NCI-H82 treated with DMSO at 0.1 percent for 48 hours (cell line): ENCODE results near the gene MKRN2OS.

ENCODE experiments used
- DNase-seq: peaks from one replicate; lab custom pipeline; 2025; ENCODE audit not compliant: unreplicated experiment; lab: John Stamatoyannopoulos, UW

The MKRN2OS gene

GRCh38 chr3:12515631-12516030 is 29.7 kb downstream of the MKRN2OS start:
- no peak for DNase-seq

DNA sequence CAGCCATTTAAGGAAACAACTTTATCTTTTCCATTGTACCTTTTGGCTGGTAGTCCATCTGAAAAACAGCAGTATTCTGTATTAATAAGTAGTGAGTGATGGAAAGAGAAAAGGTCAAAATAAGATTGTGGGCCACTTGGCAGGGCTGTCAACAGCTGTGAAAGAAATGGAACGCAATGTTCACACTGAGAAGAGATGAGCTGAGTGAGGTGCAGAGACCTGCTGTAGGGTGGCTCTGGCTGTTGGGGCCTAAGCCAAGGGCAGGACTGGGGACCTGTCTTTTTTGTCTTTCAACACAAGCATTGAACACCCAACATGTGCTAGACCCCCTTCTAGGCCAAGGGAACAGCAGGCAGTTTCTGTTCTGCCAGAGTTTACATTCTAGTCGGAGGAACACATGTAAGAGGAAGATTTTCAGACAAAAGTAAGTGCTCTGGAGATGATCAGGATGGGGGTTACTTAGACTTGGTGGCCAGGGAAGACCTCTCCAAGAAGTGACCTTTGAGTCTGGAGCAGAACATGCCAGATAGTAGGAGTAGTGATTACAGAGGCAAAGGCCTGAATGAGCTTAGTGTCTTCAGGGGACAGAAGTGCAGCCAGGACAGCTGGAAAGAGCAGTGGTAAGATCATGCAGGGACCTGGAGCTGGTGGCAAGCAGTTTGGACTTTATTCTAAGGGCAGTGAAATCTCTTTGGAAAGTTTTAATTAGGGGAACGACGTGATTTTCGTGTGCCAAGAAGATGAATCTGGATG is 31.4 kb downstream of the MKRN2OS start:
- DNase-seq: no peak

DNA sequence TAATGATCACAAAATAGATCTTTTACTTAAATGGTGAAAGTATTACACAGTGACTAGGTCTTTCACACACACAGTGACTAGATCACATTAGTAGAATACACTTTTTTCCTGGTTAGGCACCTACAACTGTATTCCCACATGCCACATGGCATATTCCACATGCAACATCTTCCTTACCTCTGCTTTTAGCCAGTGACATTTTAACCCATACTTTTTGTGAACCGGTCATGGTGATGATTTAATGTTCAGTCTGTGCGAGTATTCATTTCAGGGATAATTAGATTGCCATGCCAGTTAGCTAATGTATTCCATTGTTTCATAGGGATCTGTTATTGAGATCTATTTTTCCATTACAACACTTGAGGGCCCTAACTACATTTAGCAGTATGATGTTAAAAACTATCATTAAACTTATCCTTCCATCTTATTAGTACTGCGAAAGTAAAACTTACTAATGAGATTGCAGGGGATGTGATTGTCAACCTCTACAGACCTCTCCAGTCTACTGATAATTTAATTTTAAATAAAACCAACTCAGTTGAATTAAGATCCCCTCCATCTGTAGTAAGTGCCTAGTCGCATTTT is 32.7 kb downstream of the MKRN2OS start:
- DNase-seq: no peak

- DNase-seq: no peak
Measured at GRCh38 chr3:12509466-12509865, 35.8 kb downstream of the MKRN2OS start.

DNA sequence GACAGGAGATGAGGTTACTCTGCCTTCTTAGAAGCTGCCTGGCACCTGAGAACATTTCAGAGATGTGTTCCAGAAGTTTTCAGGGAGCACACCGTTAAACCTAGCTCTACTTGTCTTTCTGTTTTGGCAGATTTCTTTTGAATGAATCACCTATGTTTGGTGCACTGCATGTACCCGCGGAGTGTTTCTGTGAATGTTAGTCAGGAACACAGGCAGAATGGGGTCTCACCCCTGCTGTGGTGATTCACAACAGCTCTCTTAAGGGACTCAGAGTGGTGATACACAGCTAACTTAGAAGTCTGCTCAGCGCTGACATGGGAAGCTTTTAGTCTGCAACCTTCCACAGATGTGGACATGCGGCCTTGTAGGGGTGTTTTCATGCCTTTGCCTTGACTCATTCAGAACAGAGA is 37.0 kb downstream of the MKRN2OS start:
- DNase-seq: no peak

DNA sequence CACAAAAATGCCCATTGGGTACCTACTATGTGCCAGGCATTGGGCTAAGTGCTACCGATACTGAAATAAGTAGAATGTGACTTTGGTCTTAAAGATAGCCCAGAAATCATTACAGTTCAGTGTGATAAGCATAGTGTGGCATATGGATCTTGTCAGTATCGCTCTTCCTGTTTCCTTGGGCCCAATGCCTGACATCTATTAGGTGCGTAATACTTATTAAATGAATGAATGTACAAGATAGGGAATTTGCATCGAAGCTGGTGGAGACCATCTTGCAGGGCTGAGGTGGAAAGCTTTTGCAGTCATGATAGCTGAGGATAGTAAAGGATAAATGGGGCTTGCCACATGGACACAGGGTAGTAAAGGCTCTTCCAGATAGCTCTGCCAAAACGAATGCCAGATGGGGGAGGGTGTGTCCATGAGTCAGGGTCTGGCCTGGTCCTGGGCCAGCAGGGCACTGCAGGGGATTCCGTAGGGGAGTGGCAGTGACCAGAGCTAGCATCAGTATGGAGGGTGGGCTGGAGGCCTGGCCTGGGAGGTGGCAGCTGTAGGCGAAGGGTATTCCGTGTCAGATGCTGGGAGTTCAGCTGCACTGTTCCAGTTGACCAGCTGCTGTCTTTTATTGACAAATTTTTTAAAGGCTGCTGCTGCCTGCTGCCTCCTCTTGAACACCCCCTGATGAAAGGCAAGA is 37.6 kb downstream of the MKRN2OS start:
- no peak for DNase-seq

DNA sequence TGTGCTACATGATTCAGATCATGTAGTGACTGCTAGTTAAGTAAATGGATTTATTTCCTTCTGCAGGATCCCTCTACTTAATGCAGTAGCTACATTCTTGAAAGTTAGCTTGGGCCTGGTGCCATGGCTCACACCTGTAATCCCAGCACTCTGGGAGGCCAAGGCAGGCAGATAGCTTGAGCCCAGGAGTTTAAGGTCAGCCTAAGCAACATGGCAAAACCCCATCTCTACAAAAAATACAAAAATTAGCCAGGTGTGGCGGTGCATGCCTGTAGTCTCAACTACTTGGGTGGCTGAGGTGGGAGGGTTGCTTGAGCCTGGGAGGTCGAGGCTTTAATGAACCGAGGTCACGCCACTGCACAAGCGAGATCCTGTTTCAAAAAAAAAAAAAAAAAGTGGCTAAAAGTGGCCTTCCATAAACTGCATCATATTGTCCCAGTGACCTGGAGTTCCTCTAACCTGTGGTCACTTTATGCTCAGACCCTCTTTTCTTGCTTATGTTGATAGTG is 39.0 kb downstream of the MKRN2OS start:
- DNase-seq: no peak

GRCh38 chr3:12503126-12503957 is 42.0 kb downstream of the MKRN2OS start:
- no peak for DNase-seq

DNA sequence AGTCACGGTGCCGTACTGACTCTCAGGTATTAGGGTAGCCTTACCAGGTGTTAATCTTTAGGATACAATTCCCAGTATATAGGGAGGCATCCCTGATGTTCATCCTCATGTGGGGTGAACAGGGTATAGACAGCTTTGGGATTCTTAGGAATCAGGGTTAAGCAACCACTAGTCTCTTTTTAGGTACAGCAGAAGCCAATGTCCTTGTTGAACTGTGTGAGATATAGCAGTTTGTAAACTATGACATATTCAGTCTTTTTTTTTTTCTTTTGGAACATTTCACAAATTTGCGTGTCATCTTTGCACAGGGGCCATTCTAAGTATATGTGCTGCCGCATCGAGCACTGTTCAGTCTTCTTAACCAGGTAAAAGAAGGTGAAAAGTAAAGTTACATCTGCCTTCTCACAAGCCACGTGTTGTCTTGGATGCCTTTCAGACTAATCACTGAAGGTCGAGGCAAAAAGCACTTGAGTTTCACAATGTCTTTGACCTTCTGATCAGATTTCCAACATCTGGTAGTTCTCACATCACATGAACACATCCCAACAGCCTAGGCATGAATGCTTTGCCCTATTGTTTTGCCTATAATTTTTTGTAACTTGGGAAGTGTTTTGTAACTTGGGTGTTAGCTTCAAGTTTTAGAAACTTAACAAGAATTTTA is 43.8 kb downstream of the MKRN2OS start:
- DNase-seq: no peak

GRCh38 chr3:12499474-12499873 is 45.8 kb downstream of the MKRN2OS start:
- DNase-seq: no peak

DNA sequence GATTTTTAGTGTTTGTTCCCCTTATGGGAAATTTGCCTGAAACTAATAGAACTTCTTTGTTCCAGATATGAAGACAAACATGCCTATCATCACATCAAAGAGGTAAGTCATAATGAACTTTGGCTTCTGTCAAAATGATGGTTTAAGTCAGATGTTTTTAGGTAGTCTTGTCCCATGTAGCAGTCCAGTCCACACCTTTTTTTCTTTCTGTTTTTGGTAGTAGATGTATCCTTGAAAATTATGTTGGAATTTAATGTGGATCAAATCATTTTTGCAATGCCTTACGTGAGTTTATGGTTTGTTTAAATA is 48.9 kb downstream of the MKRN2OS start:
- DNase-seq: no peak

DNA sequence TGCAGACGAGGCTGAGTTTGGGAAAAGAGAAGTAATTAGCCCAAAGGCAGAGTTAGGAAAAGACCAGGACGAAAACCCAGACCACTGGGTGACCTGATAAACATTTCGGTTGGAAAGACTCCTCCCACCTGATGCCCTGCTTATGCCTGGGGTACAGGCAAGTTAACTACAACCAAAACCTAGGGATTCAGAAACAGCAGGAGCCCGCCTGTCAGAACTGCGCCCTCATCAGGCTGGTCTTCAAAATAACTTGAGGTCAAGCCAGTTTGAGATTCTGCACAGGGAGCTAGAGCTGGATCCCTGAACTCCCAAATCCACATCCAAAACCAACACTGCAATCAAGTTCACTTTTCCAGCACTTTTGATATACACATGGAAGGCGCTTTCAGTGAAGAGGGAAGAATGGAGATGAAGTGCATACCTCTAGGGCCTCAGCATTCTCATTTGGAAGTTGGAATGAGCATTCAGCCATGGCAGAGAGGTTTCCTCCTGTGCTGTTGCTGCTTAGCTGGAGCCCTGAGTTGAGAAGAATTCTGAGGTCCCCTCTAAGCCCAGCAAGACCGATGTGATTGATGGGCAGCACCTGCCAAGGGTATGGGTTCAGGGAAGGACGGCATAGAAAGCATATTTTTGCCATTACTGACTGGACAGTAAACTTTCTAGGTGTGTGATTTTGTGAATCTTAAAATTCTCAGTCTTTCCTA is 49.4 kb downstream of the MKRN2OS start:
- DNase-seq: no peak

DNA sequence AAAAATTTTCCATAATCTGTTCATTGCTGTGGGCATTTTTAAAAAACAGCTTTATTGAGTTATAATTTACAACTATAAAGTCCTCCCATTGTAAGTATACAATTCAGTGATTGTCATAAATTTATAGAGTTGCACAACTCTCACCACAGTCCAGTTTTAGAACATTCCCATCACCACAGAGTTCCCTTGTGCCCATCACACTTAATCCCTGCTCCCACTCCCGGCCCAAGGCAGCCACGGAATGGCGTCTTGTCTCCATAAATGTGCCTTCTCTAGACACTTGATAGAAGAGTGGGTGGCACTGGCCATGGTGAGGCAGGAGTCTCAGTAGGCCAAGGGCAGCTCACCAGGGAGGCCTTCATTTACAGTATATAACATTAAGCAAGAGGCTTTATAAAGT is 54.8 kb downstream of the MKRN2OS start:
- DNase-seq: no peak

GRCh38 chr3:12489832-12490231 is 55.5 kb downstream of the MKRN2OS start:
- no peak for DNase-seq
